A549 (cell line): Measurements from ENCODE around the gene TREM1.

Experiments used
- CBX2 ChIP-seq: fragments of 200-600 bp; sonication (generic); IDR thresholded peaks from 2 replicates; pipeline ENCODE4 v1.6.1; 2016; ENCODE audit warnings: low read depth, mild to moderate bottlenecking, borderline replicate concordance
- CEBPB ChIP-seq, 2 experiments: fragments of >200 bp in 1 of 2; sonication (Bioruptor Twin) in 1 of 2; formaldehyde crosslinking in 1 of 2; IDR thresholded peaks; 2 replicates each; pipeline ENCODE4 v1.6.1; 2012 to 2016
- EHMT2 ChIP-seq: fragments of 200-600 bp; sonication (generic); IDR thresholded peaks from 2 replicates; pipeline ENCODE4 v1.6.1; 2016; ENCODE audit warnings: antibody characterized with exemption, low read depth, mild to moderate bottlenecking, moderate library complexity
- MYC ChIP-seq: IDR thresholded peaks from 2 replicates; pipeline ENCODE4 v1.6.1; 2012; ENCODE audit warnings: mild to moderate bottlenecking, inconsistent platforms, low read length, improper control_type of control experiment, borderline replicate concordance
- NFE2L2 ChIP-seq: fragments of 150-350 bp; conservative IDR thresholded peaks from 2 replicates; pipeline ENCODE4 v1.6.1; 2014; ENCODE audit warnings: low read length
- POLR2A ChIP-seq: IDR thresholded peaks from 2 replicates; pipeline ENCODE4 v1.6.1; 2012; ENCODE audit warnings: mild to moderate bottlenecking, low read length
- RNF2 ChIP-seq: fragments of 200-600 bp; sonication (generic); IDR thresholded peaks from 2 replicates; pipeline ENCODE4 v1.6.1; 2016; ENCODE audit warnings: low read depth, mild to moderate bottlenecking, antibody characterized with exemption, moderate library complexity, borderline replicate concordance
- TP53 ChIP-seq: fragments of 250-450 bp; sonication (Bioruptor Pico); IDR thresholded peaks from 2 replicates; pipeline ENCODE4 v1.5.0; 2021; ENCODE audit warnings: mild to moderate bottlenecking, moderate library complexity
- ZFP36 ChIP-seq: fragments of 450-650 bp; IDR thresholded peaks from 2 replicates; pipeline ENCODE4 v1.6.1; 2014; ENCODE audit warnings: borderline replicate concordance; ENCODE audit not compliant: partially characterized antibody
- TF ChIP-seq, protein P1 (sequence below): fragments of >200 bp; sonication (Bioruptor Twin); formaldehyde crosslinking; IDR thresholded peaks from 3 replicates; pipeline ENCODE4 v1.5.1; 2016
- TF ChIP-seq, protein P2 (sequence below): fragments of 450-650 bp; IDR thresholded peaks from 2 replicates; pipeline ENCODE4 v1.6.1; 2014; ENCODE audit warnings: antibody characterized with exemption
- TF ChIP-seq, protein P3 (sequence below): IDR thresholded peaks from 2 replicates; pipeline ENCODE4 v1.6.1; 2012

DNA sequence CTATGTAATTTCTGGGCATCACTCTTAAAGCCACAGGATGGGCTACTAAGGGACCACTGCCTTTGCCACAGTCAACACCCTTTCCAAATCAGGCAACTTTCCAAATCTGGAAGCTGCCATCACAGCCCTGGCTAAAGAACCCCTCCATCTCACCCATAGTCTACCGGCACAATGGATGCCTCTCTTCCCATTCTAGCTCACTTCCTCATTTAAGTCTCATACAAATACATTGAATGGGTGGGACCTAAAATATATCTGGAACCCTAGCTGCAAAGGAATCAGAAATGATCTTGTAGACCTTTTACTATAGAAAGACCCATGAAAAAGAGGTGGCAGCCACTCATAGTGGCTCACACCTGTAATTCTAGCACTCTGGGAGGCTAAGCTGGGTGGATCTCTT, 61.7 kb downstream of the TREM1 start:
- no peak for TF ChIP-seq MYC
- no peak for TF ChIP-seq CBX2
- TF ChIP-seq, protein P1, sequence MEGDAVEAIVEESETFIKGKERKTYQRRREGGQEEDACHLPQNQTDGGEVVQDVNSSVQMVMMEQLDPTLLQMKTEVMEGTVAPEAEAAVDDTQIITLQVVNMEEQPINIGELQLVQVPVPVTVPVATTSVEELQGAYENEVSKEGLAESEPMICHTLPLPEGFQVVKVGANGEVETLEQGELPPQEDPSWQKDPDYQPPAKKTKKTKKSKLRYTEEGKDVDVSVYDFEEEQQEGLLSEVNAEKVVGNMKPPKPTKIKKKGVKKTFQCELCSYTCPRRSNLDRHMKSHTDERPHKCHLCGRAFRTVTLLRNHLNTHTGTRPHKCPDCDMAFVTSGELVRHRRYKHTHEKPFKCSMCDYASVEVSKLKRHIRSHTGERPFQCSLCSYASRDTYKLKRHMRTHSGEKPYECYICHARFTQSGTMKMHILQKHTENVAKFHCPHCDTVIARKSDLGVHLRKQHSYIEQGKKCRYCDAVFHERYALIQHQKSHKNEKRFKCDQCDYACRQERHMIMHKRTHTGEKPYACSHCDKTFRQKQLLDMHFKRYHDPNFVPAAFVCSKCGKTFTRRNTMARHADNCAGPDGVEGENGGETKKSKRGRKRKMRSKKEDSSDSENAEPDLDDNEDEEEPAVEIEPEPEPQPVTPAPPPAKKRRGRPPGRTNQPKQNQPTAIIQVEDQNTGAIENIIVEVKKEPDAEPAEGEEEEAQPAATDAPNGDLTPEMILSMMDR: no peak
- TF ChIP-seq CEBPB (IDR thresholded peaks at IDR 0.05): no peak
- TF ChIP-seq EHMT2: no peak
- TF ChIP-seq, protein P2, sequence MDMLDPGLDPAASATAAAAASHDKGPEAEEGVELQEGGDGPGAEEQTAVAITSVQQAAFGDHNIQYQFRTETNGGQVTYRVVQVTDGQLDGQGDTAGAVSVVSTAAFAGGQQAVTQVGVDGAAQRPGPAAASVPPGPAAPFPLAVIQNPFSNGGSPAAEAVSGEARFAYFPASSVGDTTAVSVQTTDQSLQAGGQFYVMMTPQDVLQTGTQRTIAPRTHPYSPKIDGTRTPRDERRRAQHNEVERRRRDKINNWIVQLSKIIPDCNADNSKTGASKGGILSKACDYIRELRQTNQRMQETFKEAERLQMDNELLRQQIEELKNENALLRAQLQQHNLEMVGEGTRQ: no peak
- TF ChIP-seq POLR2A: no peak
- TF ChIP-seq ZFP36: no peak
- TF ChIP-seq RNF2: no peak
- no peak for TF ChIP-seq TP53 (CRISPR knock-in tag)
- TF ChIP-seq, protein P3, sequence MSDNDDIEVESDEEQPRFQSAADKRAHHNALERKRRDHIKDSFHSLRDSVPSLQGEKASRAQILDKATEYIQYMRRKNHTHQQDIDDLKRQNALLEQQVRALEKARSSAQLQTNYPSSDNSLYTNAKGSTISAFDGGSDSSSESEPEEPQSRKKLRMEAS: no peak
- TF ChIP-seq NFE2L2: no peak
